GM23338 (cell line): ENCODE measurements around the gene PHLDB1.

ENCODE experiments used
- CREB1 ChIP-seq: fragments of 250-450 bp; sonication (Bioruptor Pico); IDR thresholded peaks from 2 replicates; pipeline ENCODE4 v1.5.0; 2020; ENCODE audit warnings: low read depth, mild to moderate bottlenecking, moderate library complexity
- EZH2 ChIP-seq: fragments of 200-600 bp; sonication (generic); IDR thresholded peaks from one replicate; pipeline ENCODE4 v1.8.0; 2017; ENCODE audit warnings: antibody characterized with exemption, mild to moderate bottlenecking, low read depth; ENCODE audit not compliant: unreplicated experiment
- EZH2phosphoT487 ChIP-seq: fragments of 200-600 bp; sonication (generic); IDR thresholded peaks from one replicate; pipeline ENCODE4 v1.8.1; 2018; ENCODE audit warnings: antibody characterized with exemption; ENCODE audit not compliant: unreplicated experiment
- POLR2AphosphoS5 ChIP-seq: IDR thresholded peaks from 2 replicates; pipeline ENCODE4 v1.6.1; 2016; ENCODE audit warnings: antibody characterized with exemption, low read depth
- ZNF331 ChIP-seq: fragments of 250-450 bp; sonication (Bioruptor Pico); IDR thresholded peaks from 2 replicates; pipeline ENCODE4 v1.5.0; 2020; ENCODE audit warnings: low read depth, mild to moderate bottlenecking, moderate library complexity
- TF ChIP-seq, protein P1 (sequence below), 2 experiments: fragments of 200-600 bp in 1 of 2; sonication (generic) in 1 of 2; conservative IDR thresholded peaks; 2 replicates each; pipeline versions ENCODE4 v1.5.1 to v1.6.1; 2016 to 2017; ENCODE audit warnings: antibody characterized with exemption in 2 of 2, low read depth in 2 of 2, mild to moderate bottlenecking in 2 of 2, moderate library complexity in 1 of 2

- TF ChIP-seq, protein P1, sequence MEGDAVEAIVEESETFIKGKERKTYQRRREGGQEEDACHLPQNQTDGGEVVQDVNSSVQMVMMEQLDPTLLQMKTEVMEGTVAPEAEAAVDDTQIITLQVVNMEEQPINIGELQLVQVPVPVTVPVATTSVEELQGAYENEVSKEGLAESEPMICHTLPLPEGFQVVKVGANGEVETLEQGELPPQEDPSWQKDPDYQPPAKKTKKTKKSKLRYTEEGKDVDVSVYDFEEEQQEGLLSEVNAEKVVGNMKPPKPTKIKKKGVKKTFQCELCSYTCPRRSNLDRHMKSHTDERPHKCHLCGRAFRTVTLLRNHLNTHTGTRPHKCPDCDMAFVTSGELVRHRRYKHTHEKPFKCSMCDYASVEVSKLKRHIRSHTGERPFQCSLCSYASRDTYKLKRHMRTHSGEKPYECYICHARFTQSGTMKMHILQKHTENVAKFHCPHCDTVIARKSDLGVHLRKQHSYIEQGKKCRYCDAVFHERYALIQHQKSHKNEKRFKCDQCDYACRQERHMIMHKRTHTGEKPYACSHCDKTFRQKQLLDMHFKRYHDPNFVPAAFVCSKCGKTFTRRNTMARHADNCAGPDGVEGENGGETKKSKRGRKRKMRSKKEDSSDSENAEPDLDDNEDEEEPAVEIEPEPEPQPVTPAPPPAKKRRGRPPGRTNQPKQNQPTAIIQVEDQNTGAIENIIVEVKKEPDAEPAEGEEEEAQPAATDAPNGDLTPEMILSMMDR (conservative IDR thresholded peaks at IDR 0.05; ENCODE audit: low read depth in 2 of 2): peak in 1 of 2 experiments; percentile 53; a peak in 2 of 4 replicates
- no peak for TF ChIP-seq POLR2AphosphoS5
- TF ChIP-seq EZH2phosphoT487: no peak
- no peak for TF ChIP-seq EZH2
- TF ChIP-seq CREB1: no peak
- TF ChIP-seq ZNF331 (CRISPR knock-in tag): no peak
These were observed 84.8 kb downstream of the PHLDB1 start for GRCh38 chr11:118691926-118692830.
